B cell (primary cell): ENCODE results near the gene CPNE4. TPM values are rescaled to one million over a fixed set of nuclear protein-coding genes. Genes with fewer than 3 reads are reported as not detected.

Experiments
- ATAC-seq: fragments of 200-7000 bp; cut with Tn5 transposase; one replicate; pipeline ENCODE4 v1.10.0; 2021; ENCODE audit warnings: low read depth, mild to moderate bottlenecking, moderate number of reproducible peaks, moderate library complexity
- CTCF ChIA-PET: fragments of 350-600 bp; sonication (Branson Sonifier 250); formaldehyde crosslinking; loops from one replicate; lab custom pipeline; 2021; ENCODE audit warnings: antibody characterized with exemption, inconsistent platforms; lab: Charles Lee
- POLR2A ChIA-PET: fragments of 350-600 bp; sonication (Branson Sonifier 250); formaldehyde crosslinking; loops from one replicate; lab custom pipeline; 2021; ENCODE audit warnings: antibody characterized with exemption; lab: Charles Lee
- DNase-seq: peaks from one replicate; pipeline ENCODE4 v3.0.0; 2013
- H2AFZ ChIP-seq: 2 replicates; pipeline ENCODE4 v1.6.1; 2012; ENCODE audit warnings: mild to moderate bottlenecking, low read depth, low read length; ENCODE audit not compliant: insufficient read depth, poor library complexity, severe bottlenecking
- H3K27ac ChIP-seq, 2 donors: 1 replicate in 1 of 2; 2 replicates in 1 of 2; pipeline ENCODE4 v1.5.1; 2012 to 2013; ENCODE audit warnings: low read length in 2 of 2, mild to moderate bottlenecking in 2 of 2, moderate library complexity in 1 of 2
- H3K27me3 ChIP-seq, 4 experiments: fragments of 200-600 bp in 1 of 4; sonication (generic) in 1 of 4; replicated peaks in 1 of 4; 1 replicate in 2 of 4; 2 replicates in 2 of 4; pipeline versions ENCODE4 v1.6.1 to v1.7.0; 2013 to 2016; ENCODE audit warnings: low read length in 3 of 4, mild to moderate bottlenecking in 2 of 4, mixed read lengths in 1 of 4, moderate library complexity in 1 of 4; ENCODE audit not compliant: insufficient read depth in 4 of 4, control insufficient read depth in 3 of 4; ENCODE audit errors: control extremely low read depth in 1 of 4
- H3K36me3 ChIP-seq, 2 experiments: replicated peaks in 1 of 2; 1 replicate in 1 of 2; 2 replicates in 1 of 2; pipeline versions ENCODE4 v1.6.1 to v1.7.1; 2013; ENCODE audit warnings: low read length in 1 of 2; ENCODE audit not compliant: insufficient read depth in 2 of 2, control insufficient read depth in 1 of 2; ENCODE audit errors: control extremely low read depth in 1 of 2, extremely low read depth in 1 of 2
- H3K4me1 ChIP-seq, 2 donors: fragments of 200-600 bp in 1 of 2; sonication (generic) in 1 of 2; 1 replicate in 1 of 2; 2 replicates in 1 of 2; pipeline versions ENCODE4 v1.5.1 to v1.6.1; 2013 to 2017; ENCODE audit warnings: low read length in 2 of 2; ENCODE audit not compliant: control insufficient read depth in 2 of 2, insufficient read depth in 2 of 2
- H3K4me2 ChIP-seq: replicated peaks from 2 replicates; pipeline ENCODE3; 2012; ENCODE audit warnings: mild to moderate bottlenecking, low read depth, low read length; ENCODE audit not compliant: poor library complexity, severe bottlenecking
- H3K4me3 ChIP-seq, 5 experiments: fragments of 200-600 bp in 1 of 5; sonication (generic) in 1 of 5; 1 replicate in 3 of 5; 2 replicates in 2 of 5; pipeline versions ENCODE4 v1.5.1 to v1.7.0; 2011 to 2016; ENCODE audit warnings: low read length in 4 of 5, mild to moderate bottlenecking in 4 of 5, low read depth in 2 of 5, control low read depth in 1 of 5, moderate library complexity in 1 of 5; ENCODE audit not compliant: insufficient read depth in 1 of 5; ENCODE audit errors: control extremely low read depth in 1 of 5, extremely low read depth in 1 of 5
- H3K79me2 ChIP-seq: fragments of 200-600 bp; sonication (generic); one replicate; pipeline ENCODE4 v1.6.0; 2016; ENCODE audit warnings: low read length; ENCODE audit not compliant: control insufficient read depth, insufficient read depth
- H3K9ac ChIP-seq: fragments of 200-600 bp; sonication (generic); 2 replicates; pipeline ENCODE4 v1.6.1; 2017; ENCODE audit warnings: mild to moderate bottlenecking, low read length, moderate library complexity
- H3K9me3 ChIP-seq, 3 donors: one replicate each; pipeline versions ENCODE4 v1.6.1 to v1.7.1; 2013; ENCODE audit warnings: low read length in 2 of 3; ENCODE audit not compliant: control insufficient read depth in 2 of 3, insufficient read depth in 1 of 3; ENCODE audit errors: control extremely low read depth in 1 of 3
- H4K20me1 ChIP-seq: 2 replicates; pipeline ENCODE4 v1.6.0; 2012; ENCODE audit warnings: mild to moderate bottlenecking, low read length; ENCODE audit not compliant: insufficient read depth, control insufficient read depth, poor library complexity, severe bottlenecking
- H3K27ac Mint-ChIP-seq: one replicate; pipeline ENCODE4 v1.8.0; 2021; ENCODE audit warnings: mixed read lengths
- H3K27me3 Mint-ChIP-seq: one replicate; pipeline ENCODE4 v1.8.0; 2021; ENCODE audit warnings: mixed read lengths
- H3K4me1 Mint-ChIP-seq: one replicate; pipeline ENCODE4 v1.8.0; 2021; ENCODE audit warnings: mixed read lengths
- H3K4me3 Mint-ChIP-seq: one replicate; pipeline ENCODE4 v1.8.0; 2021; ENCODE audit warnings: mixed read lengths
- H3K9me3 Mint-ChIP-seq: one replicate; pipeline ENCODE4 v1.8.0; 2022; ENCODE audit warnings: mixed read lengths; ENCODE audit not compliant: insufficient read depth
- EZH2 ChIP-seq: IDR thresholded peaks from 2 replicates; pipeline ENCODE4 v1.6.1; 2012; ENCODE audit warnings: borderline replicate concordance, low read depth, mild to moderate bottlenecking, moderate library complexity, low read length; ENCODE audit not compliant: insufficient read depth, poor library complexity, severe bottlenecking
- WGBS: methylation state at CpG from one replicate; pipeline ENCODE4 v1.1.5; 2013; ENCODE audit warnings: missing lambda C conversion rate; ENCODE audit not compliant: insufficient coverage; 5-methylcytosine and 5-hydroxymethylcytosine counted together
- intact Hi-C: fragments of 100-400 bp; cut with micrococcal nuclease; formaldehyde crosslinking; loops from one replicate; pipeline ENCODE4 v1.10.0; 2022
- polyA plus RNA-seq: library from polyadenylated mRNA; depleted of rRNA; stranded (reverse); fragments of >200 nt; gene quantifications from 2 replicates; pipeline ENCODE4 v1.2.3, GENCODE V29; 2012
- total RNA-seq, 2 donors: library from RNA; stranded (reverse); fragments of 120-200 nt in 1 of 2; gene quantifications; 1 replicate in 1 of 2; 2 replicates in 1 of 2; pipeline versions ENCODE4 v1.2.3 to v1.2.4, GENCODE V29; 2013 to 2022
- TF ChIP-seq, protein P1 (sequence below): fragments of 200-600 bp; IDR thresholded peaks from one replicate; pipeline ENCODE4 v1.8.0; 2022; ENCODE audit warnings: antibody characterized with exemption, mild to moderate bottlenecking

The CPNE4 gene
- total and polyA plus RNA-seq, 2 donors (not counting 1 experiment from before 2014, with no cell fraction given) = not detected

DNA sequence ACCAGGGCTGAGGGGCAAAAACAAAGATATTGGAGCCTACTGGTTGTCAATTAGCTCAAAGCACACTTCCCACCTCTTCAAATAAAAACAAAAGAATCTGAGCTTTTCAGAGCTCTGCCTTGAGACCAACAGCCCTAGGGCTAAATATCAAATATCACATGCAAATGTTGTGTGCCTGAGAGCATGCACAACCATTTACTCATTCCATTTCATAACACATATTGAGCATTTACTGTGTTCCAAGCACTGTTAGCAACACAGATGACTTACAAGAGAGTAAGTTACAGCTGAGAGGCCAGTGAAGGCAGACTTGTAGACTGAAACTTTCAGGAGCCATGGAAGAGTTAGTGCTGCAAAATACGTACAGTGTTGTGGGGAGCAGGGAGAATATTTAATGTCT lies 222.4 kb downstream of the CPNE4 start:
- no peaks in the 10 kb centered on the region for H3K4me1 ChIP-seq
- no peaks in the 10 kb centered on the region for H3K4me1 Mint-ChIP-seq
- ATAC-seq (no peak), DNase-seq (no peak)
- WGBS = 100% methylated on average over 1 of the region's 1 CpG
- H3K4me3 Mint-ChIP-seq = no peak overlapping the region
- no peaks in the 10 kb centered on the region for H3K27me3 Mint-ChIP-seq
- intact Hi-C loops = no loop called here
- H3K9me3 ChIP-seq = no peaks in the 10 kb centered on the region
- no peaks in the 10 kb centered on the region for H3K27me3 ChIP-seq
- H3K27ac ChIP-seq = no peak overlapping the region
- H3K4me3 ChIP-seq = no peak overlapping the region
- H3K9me3 Mint-ChIP-seq = no peaks in the 10 kb centered on the region
- no peaks in the 10 kb centered on the region for H4K20me1 ChIP-seq
- H3K4me2 ChIP-seq = no peak overlapping the region
- no peak overlapping the region for H2AFZ ChIP-seq
- H3K36me3 ChIP-seq = no peaks in the 10 kb centered on the region
- no peak overlapping the region for H3K27ac Mint-ChIP-seq
- CTCF ChIA-PET = interaction anchor here (1.8 kb wide), 1 partner anchor 17 kb away, joined by 8 read pairs; no protein-coding TSS in a partner anchor
- no peak overlapping the region for H3K9ac ChIP-seq
- TF ChIP-seq, protein P1, sequence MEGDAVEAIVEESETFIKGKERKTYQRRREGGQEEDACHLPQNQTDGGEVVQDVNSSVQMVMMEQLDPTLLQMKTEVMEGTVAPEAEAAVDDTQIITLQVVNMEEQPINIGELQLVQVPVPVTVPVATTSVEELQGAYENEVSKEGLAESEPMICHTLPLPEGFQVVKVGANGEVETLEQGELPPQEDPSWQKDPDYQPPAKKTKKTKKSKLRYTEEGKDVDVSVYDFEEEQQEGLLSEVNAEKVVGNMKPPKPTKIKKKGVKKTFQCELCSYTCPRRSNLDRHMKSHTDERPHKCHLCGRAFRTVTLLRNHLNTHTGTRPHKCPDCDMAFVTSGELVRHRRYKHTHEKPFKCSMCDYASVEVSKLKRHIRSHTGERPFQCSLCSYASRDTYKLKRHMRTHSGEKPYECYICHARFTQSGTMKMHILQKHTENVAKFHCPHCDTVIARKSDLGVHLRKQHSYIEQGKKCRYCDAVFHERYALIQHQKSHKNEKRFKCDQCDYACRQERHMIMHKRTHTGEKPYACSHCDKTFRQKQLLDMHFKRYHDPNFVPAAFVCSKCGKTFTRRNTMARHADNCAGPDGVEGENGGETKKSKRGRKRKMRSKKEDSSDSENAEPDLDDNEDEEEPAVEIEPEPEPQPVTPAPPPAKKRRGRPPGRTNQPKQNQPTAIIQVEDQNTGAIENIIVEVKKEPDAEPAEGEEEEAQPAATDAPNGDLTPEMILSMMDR = no peak
- no peak for TF ChIP-seq EZH2
- POLR2A ChIA-PET = no interaction called here
- no peaks in the 10 kb centered on the region for H3K79me2 ChIP-seq

DNA sequence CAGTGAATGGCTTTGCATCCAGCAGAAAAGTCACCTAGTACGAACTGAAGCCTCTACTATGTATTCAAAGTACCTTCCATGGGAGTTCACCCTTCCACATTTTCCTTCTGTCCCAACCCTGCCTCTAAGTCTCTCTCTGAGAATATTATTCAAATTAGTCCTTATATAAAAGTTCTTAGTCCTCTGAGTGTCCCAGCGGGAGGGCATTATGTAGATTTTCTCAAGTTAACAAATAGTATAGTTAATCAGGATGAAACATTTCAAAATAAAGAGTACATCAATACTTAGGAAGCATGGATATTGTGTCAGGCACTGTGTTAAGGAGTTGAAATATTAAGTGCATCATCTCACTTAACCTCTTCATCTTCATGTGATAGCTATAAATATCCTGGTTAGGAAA lies 223.3 kb downstream of the CPNE4 start:
- H3K4me3 ChIP-seq = no peak overlapping the region
- H3K27me3 ChIP-seq = no peaks in the 10 kb centered on the region
- H3K9me3 Mint-ChIP-seq = no peaks in the 10 kb centered on the region
- H4K20me1 ChIP-seq = no peaks in the 10 kb centered on the region
- no peak overlapping the region for H3K27ac ChIP-seq
- H3K4me2 ChIP-seq = no peak overlapping the region
- TF ChIP-seq, protein P1 = no peak
- no peak for TF ChIP-seq EZH2
- ATAC-seq (no peak), DNase-seq (no peak)
- ChIA-PET CTCF (interaction anchor here (1.8 kb wide), 1 partner anchor 16 kb away, joined by 8 read pairs; no protein-coding TSS in a partner anchor), POLR2A (no interaction called here)
- H3K4me3 Mint-ChIP-seq = no peak overlapping the region
- H3K9me3 ChIP-seq = no peaks in the 10 kb centered on the region
- H3K4me1 Mint-ChIP-seq = no peaks in the 10 kb centered on the region
- no peaks in the 10 kb centered on the region for H3K4me1 ChIP-seq
- no peaks in the 10 kb centered on the region for H3K79me2 ChIP-seq
- H2AFZ ChIP-seq = no peak overlapping the region
- no peak overlapping the region for H3K27ac Mint-ChIP-seq
- intact Hi-C loops = no loop called here
- no peak overlapping the region for H3K9ac ChIP-seq
- H3K27me3 Mint-ChIP-seq = no peaks in the 10 kb centered on the region
- WGBS = no CpG with 5 or more reads among the region's 2 CpGs
- H3K36me3 ChIP-seq = no peaks in the 10 kb centered on the region
